Coronary artery (tissue), 2 donors: ENCODE results near the gene GTSE1.

Experiments used
- DNase-seq: peaks from one replicate; pipeline ENCODE4 v3.0.0-alpha.2; 2017; ENCODE audit warnings: low spot score
- H3K27ac ChIP-seq, 2 donors: fragments of 200-600 bp; sonication (generic); one replicate each; pipeline ENCODE4 v1.5.1; 2016 to 2019
- H3K4me3 ChIP-seq: fragments of 200-600 bp; sonication (generic); 2 replicates; pipeline ENCODE4 v1.5.1; 2016; ENCODE audit warnings: mild to moderate bottlenecking, moderate library complexity
- CTCF ChIP-seq: fragments of 200-600 bp; sonication (generic); IDR thresholded peaks from one replicate; pipeline ENCODE4 v1.5.1; 2019; ENCODE audit warnings: antibody characterized with exemption

The GTSE1 gene

DNA sequence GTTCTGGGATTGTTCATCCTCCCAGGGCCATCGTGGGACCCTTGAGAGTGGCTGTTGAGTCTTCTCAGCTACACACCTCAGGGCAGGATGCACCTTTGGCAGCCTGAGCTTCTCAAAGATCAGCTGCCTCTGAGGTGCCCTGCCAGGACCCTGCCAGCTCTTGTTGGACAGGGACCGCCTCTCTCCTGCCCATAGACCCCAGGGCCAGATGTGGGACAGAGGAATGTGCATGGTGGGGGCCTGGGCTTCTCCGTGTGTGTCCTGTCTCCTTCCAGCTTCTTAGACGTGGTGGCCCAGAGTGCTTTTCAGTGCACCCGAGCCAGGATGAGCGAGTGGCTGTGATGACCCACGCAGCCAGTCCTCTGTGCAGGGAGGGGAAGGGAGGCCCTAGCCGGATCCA, 32.9 kb downstream of the GTSE1 start:
- no peak for DNase-seq
- TF ChIP-seq CTCF = no peak
- no peak overlapping the region for H3K27ac ChIP-seq
- no peak overlapping the region for H3K4me3 ChIP-seq

- TF ChIP-seq CTCF = no peak
- no peak overlapping the region for H3K27ac ChIP-seq
- no peak for DNase-seq
- H3K4me3 ChIP-seq = no peak overlapping the region
Observed at GRCh38 chr22:46330426-46330825, 33.8 kb downstream of the GTSE1 start.

DNA sequence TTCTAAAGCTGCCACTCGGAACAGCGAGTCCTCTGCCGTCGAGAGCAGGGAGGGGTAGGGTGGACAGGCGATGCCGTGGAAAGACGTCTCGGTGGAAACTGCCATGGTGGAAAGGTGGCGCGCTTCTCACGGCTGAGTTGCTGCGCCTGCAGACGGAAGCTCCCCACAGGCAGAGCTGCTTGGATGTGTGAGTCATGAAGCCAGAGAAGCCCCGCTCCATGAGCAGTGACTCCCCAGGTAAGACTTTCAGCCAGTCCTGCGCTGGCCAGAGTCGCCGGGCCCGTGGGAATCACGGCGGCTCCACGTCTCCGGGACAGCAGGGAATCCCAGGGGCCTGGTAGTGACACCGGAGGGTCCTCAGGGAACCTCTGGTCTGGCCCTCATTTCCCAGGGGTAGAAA, 34.8 kb downstream of the GTSE1 start:
- no peak for TF ChIP-seq CTCF
- Histone ChIP-seq H3K4me3 (no peak overlapping the region), H3K27ac (no peak overlapping the region)
- no peak for DNase-seq

DNA sequence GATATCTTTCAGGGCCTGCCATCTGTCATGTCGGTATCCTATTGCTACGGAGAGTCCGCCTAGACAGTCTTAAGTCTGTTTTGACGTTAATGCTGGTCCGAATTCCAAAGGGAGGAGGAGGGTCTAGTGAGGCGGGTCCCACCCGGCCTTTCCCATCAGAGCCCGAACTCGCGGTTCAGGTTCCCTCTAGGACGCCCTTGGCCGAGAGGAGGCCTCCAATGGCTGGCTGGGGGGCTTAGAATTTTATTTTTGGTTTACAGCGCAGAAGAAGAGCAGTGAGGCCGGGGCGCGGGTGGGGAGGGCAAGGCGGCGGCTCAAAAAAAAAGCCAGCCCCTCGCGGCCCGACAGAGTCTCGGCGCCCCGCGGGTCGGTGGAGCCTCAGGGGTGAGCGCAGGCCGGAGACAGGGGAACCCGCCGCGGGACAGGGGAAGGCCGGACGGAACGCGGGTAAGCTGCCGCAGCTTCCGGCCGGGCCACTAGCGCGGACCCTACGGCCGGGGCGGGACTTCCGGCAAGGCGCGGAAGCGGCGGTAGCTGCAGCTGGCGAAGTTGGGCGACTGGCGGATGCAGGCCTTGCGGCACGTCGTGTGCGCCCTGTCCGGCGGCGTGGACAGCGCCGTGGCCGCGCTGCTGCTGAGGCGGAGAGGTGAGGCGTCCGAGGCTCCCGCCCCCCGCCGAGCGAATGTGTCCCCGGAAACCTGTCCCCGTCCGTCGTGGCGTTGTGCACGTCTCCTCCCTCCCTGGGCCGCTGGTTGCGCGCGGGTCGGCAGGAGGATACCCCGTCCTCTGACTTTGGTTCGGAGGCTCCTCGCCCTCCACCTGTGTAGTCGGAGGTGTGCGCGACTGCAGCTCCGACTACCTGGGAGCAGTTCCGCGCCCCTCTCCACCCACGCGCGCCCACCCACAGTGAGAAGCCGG, 38.8 kb downstream of the GTSE1 start, which contains the start of gene TRMU:
TSS of gene TRMU (plus strand) at position 514 of the 918 bp plus-strand sequence. CDS start at position 565, 51 bp downstream.
- Histone ChIP-seq H3K4me3 (peak within 1 kb of the TSS; percentile 98), H3K27ac (peak within 1 kb of the TSS; percentile 86 to 92)
- DNase-seq = peak; percentile 86
- no peak for TF ChIP-seq CTCF

DNA sequence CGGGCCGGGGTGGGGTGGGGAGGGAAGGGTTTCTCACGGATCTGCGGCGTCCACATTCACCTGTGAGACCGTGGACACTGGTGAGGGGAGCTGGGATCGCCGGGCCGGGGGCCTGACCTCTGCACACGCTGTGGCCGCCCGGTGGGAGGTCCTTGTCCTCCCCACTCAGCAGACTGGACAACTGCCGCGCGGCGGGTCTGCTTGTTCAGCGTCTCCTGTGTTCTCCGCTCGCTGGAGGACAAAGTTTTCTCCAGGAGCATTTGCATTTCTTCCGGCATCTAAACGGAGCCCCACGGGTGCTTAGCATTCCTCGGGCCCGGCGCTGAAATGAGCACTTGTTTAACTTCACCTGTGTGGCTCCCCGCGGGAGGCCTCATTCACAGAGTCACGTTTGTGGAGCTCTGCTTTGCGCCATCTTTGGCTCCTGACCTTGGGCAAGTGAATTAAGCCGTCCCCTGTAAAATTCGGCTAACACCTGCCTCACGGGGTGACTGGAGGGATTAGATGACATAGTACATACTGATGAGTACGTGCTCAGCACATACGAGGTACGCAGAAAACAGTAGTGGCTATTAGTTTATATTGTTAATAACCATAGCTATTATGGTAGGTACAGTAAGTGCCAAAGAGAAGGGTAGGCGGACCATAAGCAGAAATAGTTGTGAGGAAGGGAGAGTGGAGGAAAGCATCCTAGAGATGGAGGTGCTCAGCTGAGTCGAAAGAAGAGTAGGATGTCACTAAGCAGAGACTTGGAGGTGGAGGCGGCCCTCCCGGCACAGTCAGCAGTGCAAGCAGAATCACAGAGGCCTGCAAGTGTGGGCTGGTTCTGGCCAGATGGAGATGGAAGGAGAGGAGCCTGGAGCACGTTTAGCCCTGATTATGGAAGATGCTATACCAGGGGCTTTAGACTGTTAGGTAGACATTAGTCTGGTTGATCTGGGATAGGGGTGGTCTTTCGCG, 39.7 kb downstream of the GTSE1 start:
- H3K27ac ChIP-seq = peak overlapping the region; percentile 86 to 92
- no peak for DNase-seq

GRCh38 chr22:46337870-46338269, 41.2 kb downstream of the GTSE1 start:
- Histone ChIP-seq H3K27ac (no peak overlapping the region), H3K4me3 (no peak overlapping the region)
- DNase-seq = no peak
- no peak for TF ChIP-seq CTCF

More for the DNA sequence above, 39.7 kb downstream of the GTSE1 start:
- peak overlapping the region; percentile 98 for H3K4me3 ChIP-seq
- no peak for TF ChIP-seq CTCF
